Neural cell (in vitro differentiated cells): ENCODE results near the gene VCX3A. TPM values are rescaled to one million over a fixed set of nuclear protein-coding genes. Genes with fewer than 3 reads are reported as not detected.

Experiments used
- H2AFZ ChIP-seq: fragments of 200-600, 300-800 bp; sonication (generic), shearing (Covaris generic); 2 replicates; pipeline ENCODE4 v1.6.0; 2014; ENCODE audit warnings: low read depth, mild to moderate bottlenecking, antibody characterized with exemption, low read length, moderate library complexity
- H3F3A ChIP-seq: fragments of 200-600 bp; shearing (Covaris generic); 2 replicates; pipeline ENCODE4 v1.6.1; 2016; ENCODE audit warnings: mild to moderate bottlenecking, moderate library complexity, mixed read lengths, antibody characterized with exemption, low read length; ENCODE audit not compliant: insufficient read depth, poor library complexity, severe bottlenecking
- H3K27ac ChIP-seq: fragments of 200-600, 300-800 bp; sonication (generic), shearing (Covaris generic); 2 replicates; pipeline ENCODE4 v1.5.1; 2014; ENCODE audit warnings: mild to moderate bottlenecking, low read length, moderate library complexity
- H3K27me3 ChIP-seq: fragments of 300-800, 200-600 bp; sonication (generic), shearing (Covaris generic); 2 replicates; pipeline ENCODE4 v1.6.0; 2014; ENCODE audit warnings: mild to moderate bottlenecking, low read depth, low read length, moderate library complexity; ENCODE audit not compliant: insufficient read depth
- H3K36me3 ChIP-seq: fragments of 300-800, 200-600 bp; sonication (generic), shearing (Covaris generic); 2 replicates; pipeline ENCODE4 v1.5.1; 2014; ENCODE audit warnings: mild to moderate bottlenecking, antibody characterized with exemption, low read length, moderate library complexity; ENCODE audit not compliant: insufficient read depth
- H3K4me2 ChIP-seq: fragments of 300-800, 200-600 bp; sonication (generic), shearing (Covaris generic); 2 replicates; pipeline ENCODE4 v1.6.0; 2014; ENCODE audit warnings: mild to moderate bottlenecking, low read length
- H3K4me3 ChIP-seq: fragments of 300-800, 200-600 bp; sonication (generic), shearing (Covaris generic); 2 replicates; pipeline ENCODE4 v1.5.1; 2014; ENCODE audit warnings: mild to moderate bottlenecking, low read length, moderate library complexity
- H3K79me2 ChIP-seq: fragments of 200-600 bp; shearing (Covaris generic); replicated peaks from 2 replicates; pipeline ENCODE4 v1.6.0; 2014; ENCODE audit warnings: mild to moderate bottlenecking, low read length, moderate library complexity; ENCODE audit not compliant: insufficient read depth
- H3K9ac ChIP-seq: fragments of 300-800, 200-600 bp; sonication (generic), shearing (Covaris generic); 2 replicates; pipeline ENCODE4 v1.6.1; 2016; ENCODE audit warnings: mild to moderate bottlenecking, low read length, mixed read lengths
- H3K9me2 ChIP-seq: fragments of 200-600 bp; shearing (Covaris generic); 2 replicates; pipeline ENCODE4 v1.6.1; 2016; ENCODE audit warnings: mild to moderate bottlenecking, low read length, mixed read lengths; ENCODE audit not compliant: insufficient read depth
- H3K9me3 ChIP-seq: fragments of 200-600, 300-800 bp; sonication (generic), shearing (Covaris generic); 2 replicates; pipeline ENCODE4 v1.6.1; 2016; ENCODE audit warnings: mild to moderate bottlenecking, mixed run types, low read length, moderate library complexity, mixed read lengths
- H4K20me1 ChIP-seq: fragments of 200-600 bp; shearing (Covaris generic); 2 replicates; pipeline ENCODE4 v1.6.1; 2016; ENCODE audit warnings: mild to moderate bottlenecking, mixed run types; ENCODE audit not compliant: insufficient read depth
- CTCF ChIP-seq: fragments of 450-650 bp; IDR thresholded peaks from 2 replicates; pipeline ENCODE4 v1.5.1; 2014; ENCODE audit warnings: antibody characterized with exemption, mild to moderate bottlenecking, moderate library complexity; ENCODE audit not compliant: poor library complexity, severe bottlenecking
- EP300 ChIP-seq: fragments of 450-650 bp; conservative IDR thresholded peaks from 2 replicates; pipeline ENCODE4 v1.6.1; 2014; ENCODE audit warnings: antibody characterized with exemption, mild to moderate bottlenecking, moderate library complexity; ENCODE audit not compliant: poor library complexity, severe bottlenecking
- EZH2 ChIP-seq: fragments of 200-600, 300-800 bp; shearing (Covaris generic), sonication (generic); IDR thresholded peaks from 2 replicates; pipeline ENCODE4 v1.6.1; 2014; ENCODE audit warnings: antibody characterized with exemption, low read length, borderline replicate concordance, mild to moderate bottlenecking; ENCODE audit not compliant: insufficient read depth, poor library complexity, severe bottlenecking
- MXI1 ChIP-seq: fragments of 450-650 bp; conservative IDR thresholded peaks from 2 replicates; pipeline ENCODE4 v1.6.1; 2014; ENCODE audit warnings: antibody characterized with exemption, mild to moderate bottlenecking; ENCODE audit not compliant: poor library complexity, severe bottlenecking
- POLR2AphosphoS5 ChIP-seq: IDR thresholded peaks from 2 replicates; pipeline ENCODE4 v1.6.1; 2012
- RAD21 ChIP-seq: fragments of 450-650 bp; conservative IDR thresholded peaks from 2 replicates; pipeline ENCODE4 v1.6.1; 2014; ENCODE audit warnings: antibody characterized with exemption, mild to moderate bottlenecking, moderate library complexity
- REST ChIP-seq: IDR thresholded peaks from 2 replicates; pipeline ENCODE4 v1.6.1; 2012; ENCODE audit warnings: borderline replicate concordance
- SMC3 ChIP-seq: fragments of 450-650 bp; conservative IDR thresholded peaks from 2 replicates; pipeline ENCODE4 v1.6.1; 2014; ENCODE audit warnings: antibody characterized with exemption, mild to moderate bottlenecking, moderate library complexity; ENCODE audit not compliant: poor library complexity
- TAF1 ChIP-seq: IDR thresholded peaks from 2 replicates; pipeline ENCODE4 v1.6.1; 2012; ENCODE audit warnings: low read depth
- polyA plus RNA-seq: library from polyadenylated mRNA; depleted of rRNA; stranded (reverse); fragments of >200 nt; gene quantifications from 2 replicates; pipeline ENCODE4 v1.2.3, GENCODE V29; 2014

The VCX3A gene
- polyA plus RNA-seq, 1 donor from 2014 or later, result 0.87 TPM

- no peaks in the 10 kb centered on the region for H3F3A ChIP-seq
- H3K9me2 ChIP-seq, result no peaks in the 10 kb centered on the region
- no peaks in the 10 kb centered on the region for H3K9me3 ChIP-seq
- no peaks in the 10 kb centered on the region for H3K27me3 ChIP-seq
- no peak overlapping the region for H2AFZ ChIP-seq
- TF ChIP-seq EZH2 (no peak), REST (no peak), EP300 (no peak), CTCF (no peak), MXI1 (no peak), SMC3 (no peak), TAF1 (no peak)
- no peak overlapping the region for H3K4me2 ChIP-seq
- H3K9ac ChIP-seq, result no peak overlapping the region
- no peaks in the 10 kb centered on the region for H3K79me2 ChIP-seq
- H3K36me3 ChIP-seq, result no peaks in the 10 kb centered on the region
- H3K27ac ChIP-seq, result no peak overlapping the region
- H4K20me1 ChIP-seq, result no peaks in the 10 kb centered on the region
- no peak overlapping the region for H3K4me3 ChIP-seq
These were observed 16.1 kb upstream of the VCX3A start for GRCh38 chrX:6550999-6551398.

- no peaks in the 10 kb centered on the region for H3K9me3 ChIP-seq
- H3K36me3 ChIP-seq, result no peaks in the 10 kb centered on the region
- H3K79me2 ChIP-seq, result no peaks in the 10 kb centered on the region
- no peak overlapping the region for H3K4me3 ChIP-seq
- no peak overlapping the region for H3K27ac ChIP-seq
- no peak overlapping the region for H3K4me2 ChIP-seq
- H4K20me1 ChIP-seq, result no peaks in the 10 kb centered on the region
- H3K27me3 ChIP-seq, result no peaks in the 10 kb centered on the region
- H3F3A ChIP-seq, result no peaks in the 10 kb centered on the region
- H3K9me2 ChIP-seq, result no peaks in the 10 kb centered on the region
- no peak overlapping the region for H3K9ac ChIP-seq
- H2AFZ ChIP-seq, result no peak overlapping the region
- TF ChIP-seq CTCF (no peak), POLR2AphosphoS5 (no peak), RAD21 (no peak), EP300 (no peak), REST (no peak), SMC3 (no peak), TAF1 (no peak), MXI1 (no peak), EZH2 (no peak)
These were observed 10.8 kb upstream of the VCX3A start for GRCh38 chrX:6545712-6546111.
